ENCODE measurements around the gene ROR1.

ROR1 gene

GRCh38 chr1:63943393-63943792, 169.6 kb downstream of the ROR1 start:
- no peak for DNase-seq

- DNase-seq, result no peak
Observed at GRCh38 chr1:63945943-63946342, 172.1 kb downstream of the ROR1 start.

GRCh38 chr1:63946866-63947491, 173.2 kb downstream of the ROR1 start:
- DNase-seq, result no peak

- DNase-seq, result no peak
Observed at GRCh38 chr1:63947904-63948303, 174.1 kb downstream of the ROR1 start.

- DNase-seq, result no peak
Observed at GRCh38 chr1:63950023-63950422, 176.2 kb downstream of the ROR1 start.

GRCh38 chr1:63951059-63951946, 177.5 kb downstream of the ROR1 start:
- DNase-seq, result no peak

- no peak for DNase-seq
Observed at GRCh38 chr1:63954187-63954586, 180.4 kb downstream of the ROR1 start.

GRCh38 chr1:63955370-63956145, 181.7 kb downstream of the ROR1 start:
- no peak for DNase-seq

GRCh38 chr1:63958556-63958955, 184.7 kb downstream of the ROR1 start:
- DNase-seq, result no peak

GRCh38 chr1:63960326-63960725, 186.5 kb downstream of the ROR1 start:
- no peak for DNase-seq

GRCh38 chr1:63966016-63966415, 192.2 kb downstream of the ROR1 start:
- DNase-seq, result no peak

- DNase-seq, result no peak
Observed at GRCh38 chr1:63967901-63968300, 194.1 kb downstream of the ROR1 start.

GRCh38 chr1:63968663-63969440, 195.0 kb downstream of the ROR1 start:
- DNase-seq, result no peak

- DNase-seq, result no peak
Observed at GRCh38 chr1:63969441-63969901, 195.7 kb downstream of the ROR1 start.

- DNase-seq, result no peak
Observed at GRCh38 chr1:63971557-63971956, 197.7 kb downstream of the ROR1 start.

GRCh38 chr1:63973005-63973419, 199.2 kb downstream of the ROR1 start:
- no peak for DNase-seq

GRCh38 chr1:63974966-63975365, 201.1 kb downstream of the ROR1 start:
- no peak for DNase-seq

GRCh38 chr1:63975481-63975880, 201.7 kb downstream of the ROR1 start:
- no peak for DNase-seq

GRCh38 chr1:63976006-63976405, 202.2 kb downstream of the ROR1 start:
- DNase-seq, result no peak

GRCh38 chr1:63977466-63977865, 203.6 kb downstream of the ROR1 start:
- DNase-seq, result no peak

- DNase-seq, result no peak
Observed at GRCh38 chr1:63980740-63981407, 207.1 kb downstream of the ROR1 start.

- no peak for DNase-seq
Observed at GRCh38 chr1:63981408-63981773, 207.6 kb downstream of the ROR1 start.
